DOHH2 (cell line): ENCODE data around the gene SMARCC1.

Source experiments
- EZH2phosphoT487 ChIP-seq: fragments of 200-600 bp; sonication (generic); IDR thresholded peaks from 2 replicates; pipeline ENCODE4 v1.6.1; 2017; ENCODE audit warnings: borderline replicate concordance, mild to moderate bottlenecking, antibody characterized with exemption, low read length, moderate library complexity, mixed read lengths
- TF ChIP-seq, protein P1 (sequence below): fragments of 200-600 bp; sonication (generic); IDR thresholded peaks from one replicate; pipeline ENCODE4 v1.5.1; 2014; ENCODE audit warnings: antibody characterized with exemption, mild to moderate bottlenecking, low read depth, low read length; ENCODE audit not compliant: poor library complexity, severe bottlenecking

DNA sequence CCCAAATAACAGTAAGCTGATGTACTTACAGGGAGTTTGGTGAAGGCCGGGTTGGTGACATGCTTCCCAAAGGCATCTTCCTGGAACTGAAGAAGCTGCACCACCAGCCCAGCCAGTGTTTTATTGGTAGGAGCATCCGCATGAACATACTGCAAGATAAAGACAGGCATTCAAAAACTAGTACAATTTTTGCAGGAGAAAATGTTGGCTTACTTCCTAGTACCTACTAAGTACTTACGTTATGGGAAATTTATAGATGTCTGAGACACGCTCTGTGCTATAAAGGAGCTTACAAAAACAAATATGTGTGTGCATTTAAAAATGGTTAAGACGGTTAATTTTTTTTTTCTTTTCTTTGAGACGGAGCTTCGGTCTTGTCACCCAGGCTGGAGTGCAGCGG is 8.9 kb downstream of the SMARCC1 start:
- TF ChIP-seq, protein P1, sequence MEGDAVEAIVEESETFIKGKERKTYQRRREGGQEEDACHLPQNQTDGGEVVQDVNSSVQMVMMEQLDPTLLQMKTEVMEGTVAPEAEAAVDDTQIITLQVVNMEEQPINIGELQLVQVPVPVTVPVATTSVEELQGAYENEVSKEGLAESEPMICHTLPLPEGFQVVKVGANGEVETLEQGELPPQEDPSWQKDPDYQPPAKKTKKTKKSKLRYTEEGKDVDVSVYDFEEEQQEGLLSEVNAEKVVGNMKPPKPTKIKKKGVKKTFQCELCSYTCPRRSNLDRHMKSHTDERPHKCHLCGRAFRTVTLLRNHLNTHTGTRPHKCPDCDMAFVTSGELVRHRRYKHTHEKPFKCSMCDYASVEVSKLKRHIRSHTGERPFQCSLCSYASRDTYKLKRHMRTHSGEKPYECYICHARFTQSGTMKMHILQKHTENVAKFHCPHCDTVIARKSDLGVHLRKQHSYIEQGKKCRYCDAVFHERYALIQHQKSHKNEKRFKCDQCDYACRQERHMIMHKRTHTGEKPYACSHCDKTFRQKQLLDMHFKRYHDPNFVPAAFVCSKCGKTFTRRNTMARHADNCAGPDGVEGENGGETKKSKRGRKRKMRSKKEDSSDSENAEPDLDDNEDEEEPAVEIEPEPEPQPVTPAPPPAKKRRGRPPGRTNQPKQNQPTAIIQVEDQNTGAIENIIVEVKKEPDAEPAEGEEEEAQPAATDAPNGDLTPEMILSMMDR = no peak
- TF ChIP-seq EZH2phosphoT487 = no peak
